Superior temporal gyrus (tissue), 1 donor: ENCODE measurements around the gene ADAMTS4.
"Not testable (repeated sequence)": the region's sequence is repeated elsewhere in the genome, so short reads cannot be mapped to it uniquely, and the experiment has no call there.

Source experiments
- DNase-seq: peaks from one replicate; pipeline ENCODE4 v3.0.0-alpha.2; 2016; ENCODE audit errors: extremely low spot score

The ADAMTS4 gene

GRCh38 chr1:161198897-161199431 lies at the start of gene ADAMTS4:
ADAMTS4 (minus strand) TSS chr1:161199054; CDS start chr1:161198627, 427 bp downstream.
- peak; percentile 97 for DNase-seq

GRCh38 chr1:161244888-161245287 lies 46.0 kb upstream of the ADAMTS4 start:
- no peak for DNase-seq

- DNase-seq: no peak
Observed at GRCh38 chr1:161242313-161242712, 43.5 kb upstream of the ADAMTS4 start.

DNA sequence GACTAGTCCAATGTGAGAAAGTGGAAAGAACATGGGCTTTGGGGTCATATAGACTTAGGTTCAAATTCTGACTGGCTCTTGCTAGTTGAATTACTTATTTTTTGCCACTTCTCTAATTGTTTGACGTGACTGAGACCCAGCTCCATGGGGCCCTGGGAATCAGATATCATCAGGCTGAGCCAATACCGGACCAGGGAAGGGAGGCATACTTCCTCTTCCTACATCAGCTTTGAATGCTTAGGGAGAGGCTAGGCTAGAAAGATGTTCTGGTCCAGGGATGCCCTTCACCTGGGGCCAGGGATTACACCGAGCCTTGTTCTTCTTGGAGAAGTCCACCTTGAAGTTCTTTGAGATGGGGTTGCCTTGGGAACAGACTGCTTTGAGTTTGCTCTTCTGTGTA lies 42.8 kb upstream of the ADAMTS4 start:
- DNase-seq: no peak

- DNase-seq: no peak
Observed at GRCh38 chr1:161238039-161238473, 39.2 kb upstream of the ADAMTS4 start, which contains the start of gene NR1I3. NR1I3 (minus strand) TSS chr1:161238203; CDS start chr1:161236565, 1,638 bp downstream.

DNA sequence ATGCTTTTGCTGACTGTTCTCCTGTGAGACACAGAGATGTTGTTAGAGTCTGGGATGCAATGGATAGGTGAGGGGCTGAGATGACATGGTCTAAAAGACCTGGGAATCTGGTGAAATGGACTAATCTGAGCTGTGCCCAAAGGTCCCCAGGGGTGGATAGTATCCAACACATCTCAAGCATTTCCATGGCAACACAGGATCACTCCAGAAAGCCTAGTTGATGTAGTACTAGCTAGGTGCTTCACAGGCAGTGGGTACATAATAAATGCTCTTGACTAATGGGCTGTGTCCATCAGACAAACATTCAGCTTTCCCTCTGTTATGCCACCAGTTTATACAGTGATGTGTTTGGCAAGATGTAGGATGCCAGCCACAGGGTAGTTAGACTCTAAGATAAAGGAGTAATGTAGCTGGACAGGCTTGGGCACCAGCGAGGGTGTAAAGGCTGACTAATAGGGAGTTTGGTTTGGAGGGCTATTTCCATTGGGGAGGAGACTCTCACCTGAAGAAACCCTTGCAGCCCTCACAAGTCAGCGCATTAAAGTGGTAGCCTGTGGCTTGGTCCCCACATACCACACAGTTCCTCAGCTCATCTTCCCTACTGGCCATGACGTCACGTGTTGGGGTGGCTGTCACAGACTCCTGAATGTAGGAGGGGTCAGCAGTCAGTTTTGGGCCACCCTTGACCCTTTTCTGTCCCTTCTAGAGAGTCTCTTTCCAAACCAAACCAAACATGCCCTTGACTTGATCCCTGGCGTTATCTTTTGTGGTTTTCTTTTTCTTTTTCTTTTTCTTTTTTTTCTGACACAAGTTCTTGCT lies 37.3 kb upstream of the ADAMTS4 start:
- no peak for DNase-seq

- no peak for DNase-seq
Observed at GRCh38 chr1:161233102-161233501, 34.2 kb upstream of the ADAMTS4 start.

GRCh38 chr1:161230762-161231161 lies 31.9 kb upstream of the ADAMTS4 start:
- DNase-seq: no peak

- no peak for DNase-seq
Observed at GRCh38 chr1:161229896-161230295, 31.0 kb upstream of the ADAMTS4 start.

DNA sequence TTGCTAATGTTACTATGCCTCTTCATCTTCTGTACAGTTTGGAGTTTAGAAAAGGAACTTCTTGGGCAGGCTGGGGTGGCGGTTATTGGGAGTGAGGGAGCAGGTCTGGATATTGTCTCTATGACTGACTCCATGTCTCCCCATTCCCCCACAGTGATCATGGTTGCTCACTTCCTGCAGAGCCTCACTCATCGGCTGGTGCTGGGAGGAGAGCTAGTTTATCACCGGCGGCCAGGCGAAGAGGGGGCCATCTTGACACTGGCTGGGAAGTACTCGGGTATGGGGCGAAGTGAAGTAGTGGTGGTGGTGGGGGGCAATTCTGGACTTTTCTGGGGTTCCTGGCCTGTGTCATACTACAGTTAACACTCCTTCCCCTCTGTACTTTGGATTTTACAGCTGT lies 29.2 kb upstream of the ADAMTS4 start:
- DNase-seq: no peak

- peak; percentile 94 for DNase-seq
Observed at GRCh38 chr1:161227196-161227871, 28.5 kb upstream of the ADAMTS4 start.

DNA sequence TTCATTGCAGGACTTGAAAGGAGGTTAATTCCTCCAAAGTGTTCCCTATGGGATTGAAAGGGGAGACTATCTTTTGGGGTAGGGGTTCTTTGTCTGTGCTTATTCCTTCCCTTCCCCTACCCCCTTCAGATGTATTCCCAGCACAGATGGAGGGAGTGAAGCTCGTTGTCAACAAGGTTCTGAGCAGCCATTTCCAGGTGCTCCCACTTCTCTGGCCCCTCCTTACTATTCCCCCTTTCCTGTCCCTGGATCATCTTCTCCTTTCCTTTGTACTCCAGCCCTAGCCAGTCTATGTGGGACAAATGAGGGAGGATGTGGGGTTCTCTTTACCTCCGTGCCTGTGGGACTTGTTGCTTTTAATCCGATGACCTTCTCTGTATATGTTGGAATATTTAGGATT lies 27.9 kb upstream of the ADAMTS4 start:
- DNase-seq: no peak

GRCh38 chr1:161226320-161226711 lies 27.5 kb upstream of the ADAMTS4 start:
- DNase-seq: no peak

DNA sequence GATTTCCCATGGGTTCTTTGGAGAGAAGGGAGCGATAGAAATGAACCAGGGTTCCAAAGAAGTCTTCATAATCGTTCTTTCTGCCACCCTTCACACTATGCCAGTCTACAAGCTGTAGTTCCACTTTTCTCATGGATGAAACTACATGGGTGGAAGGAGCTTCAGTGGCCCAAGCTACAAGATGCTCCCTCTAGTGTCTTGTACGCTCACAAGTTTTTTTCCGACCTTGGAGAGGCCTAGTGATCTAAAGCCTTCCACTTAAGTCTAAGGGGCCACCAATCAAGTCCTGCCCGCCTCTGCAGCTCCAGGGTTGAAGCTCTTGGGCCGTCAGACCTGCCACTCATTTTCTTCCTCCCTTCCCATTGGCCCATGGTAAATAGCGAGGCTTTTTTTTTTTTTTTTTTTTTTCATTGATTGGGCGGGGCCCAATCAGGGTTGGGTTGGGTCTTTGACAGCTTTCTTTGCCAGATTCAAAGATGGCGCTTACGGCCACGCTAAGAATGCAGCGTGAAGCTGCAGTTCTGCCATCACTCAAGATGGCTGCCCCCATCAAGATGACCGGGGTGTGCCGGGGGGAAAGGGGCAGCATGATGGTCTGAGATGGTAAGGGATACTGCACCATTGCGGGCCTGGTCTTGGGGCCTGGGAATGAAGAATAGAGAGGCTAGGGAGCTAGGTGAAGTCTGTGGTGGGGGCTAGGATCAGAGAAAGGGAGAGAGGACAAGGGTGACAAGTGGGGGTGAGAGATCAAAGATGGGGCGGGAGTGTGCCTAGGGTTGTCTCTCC lies 26.9 kb upstream of the ADAMTS4 start, which contains the start of gene TOMM40L:
TSS of gene TOMM40L (plus strand) at position 527 of the 786 bp plus-strand sequence. CDS start 430 bp downstream, outside the sequence.
- peak; percentile 99 for DNase-seq

DNA sequence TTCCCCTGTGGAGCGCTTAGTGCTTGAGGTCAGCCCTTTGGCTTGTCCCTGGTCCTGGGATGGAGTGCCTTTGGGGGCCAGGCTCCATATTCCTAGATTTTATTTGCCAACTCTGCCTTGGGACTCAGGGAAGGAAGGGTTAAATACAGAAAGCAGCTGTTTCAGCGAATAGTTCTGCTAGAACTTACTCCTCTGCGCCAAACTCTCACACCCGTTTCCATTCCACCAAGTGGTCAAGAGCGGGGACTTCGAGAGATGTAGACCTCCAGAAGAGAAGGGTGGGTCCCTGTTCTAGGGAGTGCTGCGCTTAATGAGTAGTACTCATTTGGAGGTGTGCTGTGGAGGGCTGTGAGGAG lies 26.3 kb upstream of the ADAMTS4 start:
- no peak for DNase-seq

- not testable (repeated sequence) for DNase-seq
Observed at GRCh38 chr1:161224695-161225087, 25.8 kb upstream of the ADAMTS4 start.

GRCh38 chr1:161223805-161224694 lies 25.2 kb upstream of the ADAMTS4 start:
- no peak for DNase-seq

DNA sequence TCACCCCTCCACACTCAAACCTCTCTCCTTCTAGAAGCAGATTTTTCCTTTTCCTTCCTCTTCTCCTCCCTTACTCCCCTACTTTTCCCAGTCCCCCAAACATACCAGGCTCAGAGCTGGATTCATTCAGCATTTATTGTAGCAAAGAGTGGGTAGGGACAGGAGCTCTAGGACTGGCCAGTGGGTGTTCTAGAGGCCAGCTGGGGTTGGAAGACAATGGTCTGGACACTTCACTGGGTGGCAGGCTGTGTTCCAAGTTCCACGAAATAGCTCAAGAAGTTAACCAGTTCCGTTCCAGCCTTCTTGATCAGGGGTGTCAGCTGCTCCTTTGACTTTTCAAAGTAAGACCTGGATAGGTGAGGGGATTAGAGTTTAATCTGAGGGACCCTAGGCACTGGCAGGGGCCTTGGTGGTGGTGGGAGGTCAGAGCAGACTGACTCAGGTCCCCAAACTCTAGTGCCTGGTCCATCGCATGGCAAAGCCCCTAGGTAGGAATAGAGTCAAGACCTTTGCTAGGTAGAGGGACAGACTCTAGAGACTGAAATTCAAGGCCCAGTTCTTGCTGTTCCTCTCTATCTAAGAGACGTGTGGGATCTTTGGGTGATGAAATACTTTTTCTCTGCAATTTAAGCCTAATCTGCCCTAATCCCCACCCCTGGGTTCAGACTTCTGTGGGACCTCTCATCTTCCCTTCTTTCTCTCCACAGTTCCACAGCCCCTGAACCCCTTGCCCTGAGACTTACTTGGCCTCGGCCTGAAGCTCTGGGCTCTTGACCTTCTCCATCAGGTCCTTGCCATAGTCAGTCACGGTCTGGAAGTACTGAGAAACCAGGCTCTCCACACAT lies 23.5 kb upstream of the ADAMTS4 start:
- no peak for DNase-seq

DNA sequence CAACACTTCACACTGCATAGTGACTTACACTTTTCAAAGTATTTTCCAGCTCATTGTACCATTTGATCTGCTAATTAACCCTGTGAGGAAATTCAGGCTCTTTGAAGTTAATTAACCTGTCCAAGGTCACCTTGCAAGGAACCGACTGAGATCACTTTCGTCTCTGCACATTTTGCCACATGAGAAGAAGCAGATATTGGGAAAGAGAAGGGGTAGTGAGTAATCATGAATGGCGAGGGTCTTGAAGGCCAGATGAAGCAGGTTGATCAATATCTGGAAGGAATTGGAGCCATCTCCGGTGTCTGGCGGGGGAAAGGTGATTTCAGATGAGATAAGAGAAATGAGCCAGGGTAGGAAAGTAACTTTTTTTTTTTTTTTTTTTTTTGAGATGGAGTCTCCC lies 21.1 kb upstream of the ADAMTS4 start:
- DNase-seq: no peak
